Nephron (organoid): ENCODE results near the gene ANKRD65.

Source experiments
- H3K27ac Mint-ChIP-seq, 3 experiments: 2 replicates each; pipeline ENCODE4 v1.8.0; 2020; ENCODE audit warnings: mixed read lengths in 3 of 3, mild to moderate bottlenecking in 2 of 3, moderate library complexity in 1 of 3
- H3K27me3 Mint-ChIP-seq: 2 replicates; pipeline ENCODE4 v1.8.0; 2021; ENCODE audit warnings: low read depth, mild to moderate bottlenecking, moderate library complexity, mixed read lengths
- H3K36me3 Mint-ChIP-seq: 2 replicates; pipeline ENCODE4 v1.8.0; 2020; ENCODE audit warnings: low read depth, mixed read lengths
- H3K4me1 Mint-ChIP-seq: 2 replicates; pipeline ENCODE4 v1.8.0; 2020; ENCODE audit warnings: mixed read lengths
- H3K4me3 Mint-ChIP-seq, 3 experiments: 2 replicates each; pipeline ENCODE4 v1.8.0; 2020; ENCODE audit warnings: mild to moderate bottlenecking in 3 of 3, mixed read lengths in 3 of 3, moderate library complexity in 2 of 3
- H3K9me3 Mint-ChIP-seq: 2 replicates; pipeline ENCODE4 v1.8.0; 2020; ENCODE audit warnings: mixed read lengths
- CTCF ChIP-seq, 3 experiments: fragments of 200-600 bp; sonication (generic); IDR thresholded peaks; one replicate each; pipeline ENCODE4 v1.5.0; 2021; ENCODE audit warnings: antibody characterized with exemption in 3 of 3; ENCODE audit not compliant: unreplicated experiment in 3 of 3

ANKRD65 gene

GRCh38 chr1:1436630-1437032 is 15.6 kb upstream of the ANKRD65 start:
- peak overlapping the region in 2 of 3 experiments; percentile 47 to 50 for H3K27ac Mint-ChIP-seq

DNA sequence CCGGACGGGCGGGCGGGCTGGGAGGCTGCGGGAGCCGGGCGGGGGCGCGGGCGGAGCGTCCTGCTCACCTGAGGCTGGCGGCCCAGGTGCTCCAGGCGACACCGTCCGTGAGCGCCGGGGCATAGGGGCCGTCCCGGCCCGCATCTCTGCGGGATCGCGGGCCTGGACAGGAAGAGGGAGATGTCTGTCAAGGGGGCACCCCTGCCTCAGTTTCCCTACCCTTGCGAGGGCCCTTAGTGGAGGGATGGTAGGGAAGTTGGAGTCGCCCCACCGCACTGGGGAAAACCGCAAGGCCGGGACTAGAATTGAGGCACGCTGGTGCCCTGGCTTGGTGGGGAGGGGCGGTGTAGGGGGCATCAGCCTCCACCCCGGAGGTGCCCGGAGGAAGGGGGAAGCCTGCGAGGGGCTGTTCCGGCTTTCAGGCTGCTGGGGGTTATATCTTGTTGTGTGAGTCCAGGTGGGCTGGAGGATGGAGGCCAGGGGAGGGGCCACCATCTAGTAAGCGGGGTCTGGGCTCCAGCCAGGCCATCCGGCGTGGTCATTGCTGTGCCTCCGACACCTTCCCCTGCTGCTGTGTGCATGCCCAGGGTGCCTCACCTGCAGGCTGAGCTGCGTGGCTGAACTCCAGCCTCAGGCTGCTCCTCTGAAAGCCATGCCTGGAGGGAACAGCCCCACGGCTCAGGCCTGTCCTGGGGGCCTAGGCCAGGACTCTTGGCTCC is 15.0 kb upstream of the ANKRD65 start:
- no peak for TF ChIP-seq CTCF (IDR thresholded peaks at IDR 0.05; ENCODE audit: unreplicated experiment in 3 of 3)
- no peaks in the 10 kb centered on the region for H3K27me3 Mint-ChIP-seq
- H3K9me3 Mint-ChIP-seq = no peaks in the 10 kb centered on the region

More at GRCh38 chr1:1436630-1437032, 15.6 kb upstream of the ANKRD65 start:
- H3K4me1 Mint-ChIP-seq = peaks cover 23% of the 10 kb centered on the region
- H3K9me3 Mint-ChIP-seq = no peaks in the 10 kb centered on the region
- TF ChIP-seq CTCF (IDR thresholded peaks at IDR 0.05; ENCODE audit: unreplicated experiment in 3 of 3) = no peak
- no peaks in the 10 kb centered on the region for H3K36me3 Mint-ChIP-seq
- H3K27me3 Mint-ChIP-seq = no peaks in the 10 kb centered on the region
- H3K4me3 Mint-ChIP-seq = peak overlapping the region; percentile 82 to 85 (median 83)

DNA sequence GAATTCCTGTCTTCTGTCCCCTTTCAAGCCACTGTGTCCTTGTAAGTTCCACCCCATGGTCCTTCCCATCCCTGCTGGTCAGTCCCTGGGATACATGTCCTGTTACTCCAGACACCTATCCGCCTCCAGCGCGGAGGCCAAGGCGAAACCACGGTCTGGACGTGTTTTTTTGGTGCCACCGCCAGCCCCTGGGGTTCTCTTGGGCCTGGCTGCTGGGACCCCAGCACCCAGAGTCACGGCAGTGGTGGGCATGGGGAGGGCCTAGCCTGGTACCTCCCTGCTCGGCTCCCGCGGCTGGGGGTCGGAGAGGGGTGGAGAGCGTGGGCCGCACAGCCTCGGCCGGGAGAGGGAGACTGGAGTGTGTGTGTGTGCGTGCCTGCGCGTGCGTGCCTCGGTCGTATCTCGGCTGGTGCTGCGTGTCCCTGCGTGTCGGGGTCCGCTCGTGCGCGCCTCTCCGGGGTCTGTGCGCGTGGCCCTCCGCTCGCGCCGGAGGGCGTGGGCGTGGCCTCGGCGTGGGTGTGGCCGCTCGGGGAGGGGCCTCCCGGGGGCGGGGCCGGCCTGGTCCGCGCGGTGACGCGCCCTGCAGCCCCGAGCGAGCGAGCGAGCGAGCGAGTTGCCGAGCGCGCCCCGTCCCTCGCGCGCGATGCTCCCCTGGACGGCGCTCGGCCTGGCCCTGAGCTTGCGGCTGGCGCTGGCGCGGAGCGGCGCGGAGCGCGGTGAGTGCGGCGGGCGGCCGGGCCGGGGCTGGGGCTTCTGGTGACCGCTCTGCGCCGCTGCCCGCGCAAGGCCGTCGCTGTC is 14.2 kb upstream of the ANKRD65 start, which contains the start of gene VWA1:
Gene VWA1, plus strand, starts transcription at position 585 of the 798 bp plus-strand sequence. Its CDS starts 59 bp downstream, at position 644.
- H3K27ac Mint-ChIP-seq = peak within 1 kb of the TSS; percentile 91 to 96 (median 92)
- no peaks in the 10 kb centered on the region for H3K36me3 Mint-ChIP-seq
- peaks cover 25% of the 10 kb centered on the region for H3K4me1 Mint-ChIP-seq
- H3K9me3 Mint-ChIP-seq = no peaks in the 10 kb centered on the region
- TF ChIP-seq CTCF (IDR thresholded peaks at IDR 0.05; ENCODE audit: unreplicated experiment in 3 of 3) = no peak
- no peaks in the 10 kb centered on the region for H3K27me3 Mint-ChIP-seq
- peak within 1 kb of the TSS; percentile 82 to 85 (median 83) for H3K4me3 Mint-ChIP-seq

More for the DNA sequence above, 15.0 kb upstream of the ANKRD65 start:
- H3K36me3 Mint-ChIP-seq = no peaks in the 10 kb centered on the region
- H3K4me1 Mint-ChIP-seq = peaks cover 26% of the 10 kb centered on the region
- peak overlapping the region; percentile 47 to 78 (median 50) for H3K27ac Mint-ChIP-seq
- H3K4me3 Mint-ChIP-seq = peak overlapping the region; percentile 82 to 85 (median 83)

GRCh38 chr1:1434824-1435105 is 13.7 kb upstream of the ANKRD65 start:
- TF ChIP-seq CTCF (IDR thresholded peaks at IDR 0.05; ENCODE audit: unreplicated experiment in 3 of 3) = no peak
- H3K27ac Mint-ChIP-seq = peak overlapping the region; percentile 91 to 96 (median 92)
- H3K36me3 Mint-ChIP-seq = no peaks in the 10 kb centered on the region
- H3K4me3 Mint-ChIP-seq = peak overlapping the region; percentile 76 to 80 (median 79)
- peaks cover 30% of the 10 kb centered on the region for H3K4me1 Mint-ChIP-seq
- H3K9me3 Mint-ChIP-seq = no peaks in the 10 kb centered on the region
- H3K27me3 Mint-ChIP-seq = no peaks in the 10 kb centered on the region

DNA sequence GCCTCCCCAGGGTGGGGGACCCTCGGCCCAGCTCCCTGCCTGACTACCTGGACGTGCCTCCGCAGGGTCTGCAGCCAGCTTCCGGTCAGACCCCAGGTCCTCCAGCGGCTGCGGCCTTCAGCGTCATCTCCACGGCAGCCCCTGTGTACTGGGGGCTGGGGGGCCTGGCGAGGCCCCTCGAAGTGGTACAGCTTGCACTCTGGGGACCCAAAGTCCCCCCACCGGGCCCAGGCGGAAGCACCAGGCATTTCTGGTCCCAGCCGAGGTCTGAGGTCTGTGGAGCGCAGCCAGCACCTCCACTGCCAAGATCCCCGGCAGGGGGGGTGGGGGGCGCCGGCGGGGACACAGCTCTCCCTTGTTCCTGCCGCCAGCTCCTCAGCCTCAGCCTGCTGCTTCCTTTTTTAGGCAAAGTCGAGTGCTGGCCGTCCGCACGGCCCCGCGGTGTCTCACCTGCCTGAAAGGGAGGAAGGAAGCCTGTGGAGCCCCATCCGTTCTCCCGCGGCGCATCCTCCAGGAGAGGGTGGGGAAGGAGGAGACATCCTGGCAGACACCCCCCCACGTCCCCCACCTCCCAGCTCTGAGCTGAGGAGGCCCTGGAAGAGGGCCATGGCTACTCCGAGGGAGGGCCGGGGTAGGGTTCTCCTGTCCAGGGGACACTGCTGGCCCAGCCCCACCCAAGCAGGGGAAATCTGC is 13.2 kb upstream of the ANKRD65 start:
- Mint-ChIP-seq H3K36me3 (no peaks in the 10 kb centered on the region), H3K4me3 (peak overlapping the region; percentile 76 to 80 (median 79)), H3K27me3 (no peaks in the 10 kb centered on the region), H3K9me3 (no peaks in the 10 kb centered on the region), H3K4me1 (peaks cover 35% of the 10 kb centered on the region), H3K27ac (peak overlapping the region in 2 of 3 experiments; percentile 91 to 92)
- no peak for TF ChIP-seq CTCF (IDR thresholded peaks at IDR 0.05; ENCODE audit: unreplicated experiment in 3 of 3)
